Osteoblast (primary cell): Measurements from ENCODE around the gene FGD6. TPM values are rescaled to one million over a fixed set of nuclear protein-coding genes. Genes with fewer than 3 reads are reported as not detected.
A peak's percentile ranks its signal among the peaks of the same experiment; 100 is the strongest.

Experiments used
- DNase-seq: peaks from one replicate; pipeline ENCODE4 v3.0.0; 2011; ENCODE audit warnings: low spot score, mixed read lengths; ENCODE audit not compliant: insufficient read length; ENCODE audit errors: missing footprints
- H2AFZ ChIP-seq: 2 replicates; pipeline ENCODE4 v1.6.0; 2011; ENCODE audit warnings: mild to moderate bottlenecking, low read length
- H3K27ac ChIP-seq: 2 replicates; pipeline ENCODE4 v1.5.1; 2011; ENCODE audit warnings: mild to moderate bottlenecking, low read depth, low read length, moderate library complexity
- H3K27me3 ChIP-seq: 2 replicates; pipeline ENCODE4 v1.6.0; 2012; ENCODE audit warnings: mild to moderate bottlenecking, control low read depth, inconsistent platforms, low read length, moderate library complexity; ENCODE audit not compliant: insufficient read depth
- H3K36me3 ChIP-seq: 2 replicates; pipeline ENCODE4 v1.5.1; 2011; ENCODE audit warnings: mild to moderate bottlenecking, low read length, control low read depth, moderate library complexity; ENCODE audit not compliant: insufficient read depth
- H3K4me1 ChIP-seq: 2 replicates; pipeline ENCODE4 v1.5.1; 2011; ENCODE audit warnings: mild to moderate bottlenecking, low read length, control low read depth, moderate library complexity; ENCODE audit not compliant: insufficient read depth
- H3K4me2 ChIP-seq: 2 replicates; pipeline ENCODE4 v1.6.0; 2011; ENCODE audit warnings: mild to moderate bottlenecking, low read length; ENCODE audit not compliant: insufficient read depth
- H3K4me3 ChIP-seq: fragments of 200-600 bp; sonication (generic); 3 replicates; pipeline ENCODE4 v1.5.1; 2012; ENCODE audit warnings: mild to moderate bottlenecking, low read length, inconsistent platforms; ENCODE audit not compliant: insufficient read depth
- H3K79me2 ChIP-seq: 2 replicates; pipeline ENCODE4 v1.6.0; 2012; ENCODE audit warnings: mild to moderate bottlenecking, low read length, control low read depth, inconsistent platforms; ENCODE audit not compliant: insufficient read depth
- H3K9me3 ChIP-seq: 2 replicates; pipeline ENCODE4 v1.5.1; 2011; ENCODE audit warnings: low read depth, low read length, control low read depth
- H4K20me1 ChIP-seq: 2 replicates; pipeline ENCODE4 v1.6.0; 2012; ENCODE audit warnings: mild to moderate bottlenecking, low read length, control low read depth; ENCODE audit not compliant: insufficient read depth
- CTCF ChIP-seq: IDR thresholded peaks from 2 replicates; pipeline ENCODE4 v1.5.1; 2011; ENCODE audit warnings: mild to moderate bottlenecking, low read depth, low read length, moderate library complexity; ENCODE audit errors: extremely low read depth
- total RNA-seq: library from RNA; depleted of rRNA; stranded (reverse); fragments of >200 nt; gene quantifications from 2 replicates; pipeline ENCODE4 v1.2.3, GENCODE V29; 2012

Gene FGD6
- total RNA-seq, 1 donor = 11.9 TPM

- no peak for TF ChIP-seq CTCF
- Histone ChIP-seq H3K4me1 (peaks cover 39% of the 10 kb centered on the region), H3K36me3 (no peaks in the 10 kb centered on the region), H3K4me2 (no peak overlapping the region), H4K20me1 (no peaks in the 10 kb centered on the region), H3K27me3 (no peaks in the 10 kb centered on the region), H2AFZ (no peak overlapping the region), H3K79me2 (peaks cover 65% of the 10 kb centered on the region), H3K9me3 (no peaks in the 10 kb centered on the region), H3K27ac (no peak overlapping the region), H3K4me3 (no peak overlapping the region)
- DNase-seq = no peak
These were observed 9.9 kb downstream of the FGD6 start for GRCh38 chr12:95207407-95207806.

DNA sequence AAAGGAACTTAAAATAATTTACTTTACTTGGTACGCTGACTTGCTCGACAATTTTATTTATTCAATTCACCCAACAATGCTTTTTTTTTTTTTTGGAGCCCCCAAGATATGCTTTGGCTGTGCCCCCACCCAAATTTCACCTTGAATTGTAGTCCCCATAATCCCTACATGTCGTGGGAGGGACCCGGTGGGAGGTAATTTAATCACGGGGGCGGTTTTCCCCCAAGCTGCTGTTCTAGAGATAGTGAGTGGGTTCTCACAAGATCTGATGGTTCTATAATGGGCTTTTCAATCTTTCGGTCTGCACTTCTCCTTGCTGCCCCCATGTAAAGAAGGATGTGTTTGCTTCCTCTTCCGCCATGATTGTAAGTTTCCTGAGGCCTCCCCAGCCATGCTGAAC, 10.4 kb downstream of the FGD6 start:
- H3K36me3 ChIP-seq = no peaks in the 10 kb centered on the region
- no peak overlapping the region for H3K27ac ChIP-seq
- no peak overlapping the region for H3K4me2 ChIP-seq
- H3K79me2 ChIP-seq = peaks cover 62% of the 10 kb centered on the region
- TF ChIP-seq CTCF = no peak
- H3K4me3 ChIP-seq = no peak overlapping the region
- DNase-seq = no peak
- H3K4me1 ChIP-seq = peaks cover 41% of the 10 kb centered on the region
- no peaks in the 10 kb centered on the region for H3K9me3 ChIP-seq
- no peak overlapping the region for H2AFZ ChIP-seq
- H4K20me1 ChIP-seq = no peaks in the 10 kb centered on the region
- no peaks in the 10 kb centered on the region for H3K27me3 ChIP-seq

DNA sequence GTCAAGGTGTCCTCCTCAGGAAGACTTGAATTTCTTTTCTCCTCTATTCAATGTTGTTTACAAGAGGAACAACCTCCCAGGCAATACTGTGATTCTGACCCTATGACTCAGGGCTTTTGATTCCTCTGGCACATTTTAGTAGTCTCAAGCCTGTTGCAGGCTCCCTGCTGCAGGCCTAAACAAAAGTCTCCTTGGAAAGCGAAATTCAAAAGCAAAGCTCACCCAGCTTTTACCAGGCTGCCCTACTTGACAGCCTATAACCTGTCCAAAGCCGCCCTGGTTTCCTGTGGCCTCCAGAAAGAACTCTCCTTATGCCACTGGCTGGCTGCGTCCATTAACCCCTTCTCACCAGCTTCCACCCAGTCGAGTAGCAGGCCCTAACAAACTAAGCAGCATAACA, 11.6 kb downstream of the FGD6 start:
- peak overlapping the region; percentile 78 for H2AFZ ChIP-seq
- no peaks in the 10 kb centered on the region for H3K27me3 ChIP-seq
- H4K20me1 ChIP-seq = no peaks in the 10 kb centered on the region
- TF ChIP-seq CTCF = no peak
- H3K4me2 ChIP-seq = peak overlapping the region; percentile 58
- no peaks in the 10 kb centered on the region for H3K9me3 ChIP-seq
- DNase-seq = peak; percentile 41
- peak overlapping the region; percentile 98 for H3K27ac ChIP-seq
- no peaks in the 10 kb centered on the region for H3K36me3 ChIP-seq
- peak overlapping the region; percentile 36 for H3K4me3 ChIP-seq
- H3K79me2 ChIP-seq = peaks cover 53% of the 10 kb centered on the region
- peaks cover 53% of the 10 kb centered on the region for H3K4me1 ChIP-seq

GRCh38 chr12:95205016-95205624, 12.1 kb downstream of the FGD6 start:
- DNase-seq = no peak
- Histone ChIP-seq H3K4me3 (no peak overlapping the region), H4K20me1 (no peaks in the 10 kb centered on the region), H3K27me3 (no peaks in the 10 kb centered on the region), H3K36me3 (no peaks in the 10 kb centered on the region), H3K4me1 (peaks cover 58% of the 10 kb centered on the region), H3K4me2 (peak overlapping the region; percentile 58), H3K27ac (peak overlapping the region; percentile 98), H2AFZ (peak overlapping the region; percentile 78), H3K79me2 (peaks cover 54% of the 10 kb centered on the region), H3K9me3 (no peaks in the 10 kb centered on the region)
- no peak for TF ChIP-seq CTCF
